ENCODE measurements around the gene KCNMB2. TPM values are rescaled to one million over a fixed set of nuclear protein-coding genes. Genes with fewer than 3 reads are reported as not detected.

The KCNMB2 gene
- total RNA-seq, 1 experiment from 2014 or later, result not detected

DNA sequence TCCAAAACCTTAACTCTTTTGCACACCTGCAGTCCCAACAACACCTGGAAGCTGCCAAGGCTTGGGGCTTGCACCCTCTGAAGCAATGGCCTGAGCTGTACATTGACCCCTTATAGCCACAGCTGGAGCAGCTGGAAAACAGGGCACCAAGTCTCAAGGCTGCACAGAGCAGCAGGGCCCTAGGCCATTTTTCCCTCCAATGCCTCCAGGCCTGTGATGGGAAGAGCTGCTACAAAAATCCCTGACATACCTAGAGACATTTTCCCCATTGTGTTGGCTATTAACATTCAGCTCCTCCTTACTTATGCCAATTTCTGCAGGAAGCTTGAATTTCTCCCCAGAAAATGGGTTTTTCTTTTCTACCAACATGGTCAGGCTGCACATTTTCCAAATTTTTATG is 304.4 kb downstream of the KCNMB2 start:
- POLR2A ChIA-PET (ENCODE audit: unreplicated experiment), result no interaction called here
- TF ChIP-seq CTCF (conservative IDR thresholded peaks at IDR 0.05; ENCODE audit: low read depth, low read length), result no peak
- TF ChIP-seq EZH2phosphoT487 (IDR thresholded peaks at IDR 0.05; ENCODE audit: borderline replicate concordance, low read length), result no peak
- no peak for TF ChIP-seq EZH2 (IDR thresholded peaks at IDR 0.05; ENCODE audit: low read length, unreplicated experiment)
- Histone ChIP-seq H3K4me2 (ENCODE audit: low read length) (no peak overlapping the region), H3K9me3 (ENCODE audit: low read length) (no peaks in the 10 kb centered on the region), H3K4me3 (ENCODE audit: low read length) (no peak overlapping the region), H3K79me2 (ENCODE audit: low read length) (no peaks in the 10 kb centered on the region), H3K9ac (ENCODE audit: low read length) (no peak overlapping the region), H3K27ac (ENCODE audit: low read length) (no peak overlapping the region), H4K20me1 (ENCODE audit: low read length) (no peaks in the 10 kb centered on the region), H3K4me1 (ENCODE audit: insufficient read depth, low read length) (no peaks in the 10 kb centered on the region), H3K36me3 (ENCODE audit: low read depth, low read length) (no peaks in the 10 kb centered on the region), H3K9me2 (replicated peaks; ENCODE audit: low read length) (no peaks in the 10 kb centered on the region), H3K27me3 (ENCODE audit: low read length) (peaks cover 2% of the 10 kb centered on the region; the same call in 1 of the 2 replicates), H2AFZ (ENCODE audit: low read length) (no peak overlapping the region), H3F3A (ENCODE audit: low read length, unreplicated experiment) (no peaks in the 10 kb centered on the region)
- CTCF ChIA-PET, result no interaction called here
- intact Hi-C loops (cut with micrococcal nuclease), result no loop called here
- DNase-seq (no peak), ATAC-seq (no peak)
- no TSS peak for BruUV-seq (replicated peaks)

DNA sequence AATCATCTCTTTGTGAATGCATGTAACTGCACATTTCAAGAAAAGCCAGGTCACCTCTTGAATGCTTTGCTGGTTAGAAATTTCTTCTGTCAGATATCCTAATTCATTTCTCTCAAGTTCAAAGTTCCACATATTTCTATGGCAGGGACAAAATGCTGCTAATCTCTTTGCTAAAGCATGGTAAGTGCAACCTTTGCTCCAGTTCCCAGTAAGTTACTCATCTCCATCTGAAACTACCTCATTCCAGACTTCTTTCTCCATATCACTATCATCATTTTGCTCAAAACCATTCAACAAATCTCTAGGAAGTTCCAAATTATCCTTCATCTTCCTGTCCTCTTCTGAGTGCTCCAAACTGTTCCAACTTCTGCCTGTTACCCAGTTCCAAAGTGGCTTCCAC is 304.8 kb downstream of the KCNMB2 start:
- Histone ChIP-seq H3K9me2 (replicated peaks; ENCODE audit: low read length) (no peaks in the 10 kb centered on the region), H3K36me3 (ENCODE audit: low read depth, low read length) (no peaks in the 10 kb centered on the region), H3K79me2 (ENCODE audit: low read length) (no peaks in the 10 kb centered on the region), H3K27me3 (ENCODE audit: low read length) (no peaks in the 10 kb centered on the region), H3K4me2 (ENCODE audit: low read length) (no peak overlapping the region), H4K20me1 (ENCODE audit: low read length) (no peaks in the 10 kb centered on the region), H2AFZ (ENCODE audit: low read length) (no peak overlapping the region), H3K9me3 (ENCODE audit: low read length) (no peaks in the 10 kb centered on the region), H3K27ac (ENCODE audit: low read length) (no peak overlapping the region), H3K4me3 (ENCODE audit: low read length) (no peak overlapping the region), H3F3A (ENCODE audit: low read length, unreplicated experiment) (no peaks in the 10 kb centered on the region), H3K9ac (ENCODE audit: low read length) (no peak overlapping the region), H3K4me1 (ENCODE audit: insufficient read depth, low read length) (no peaks in the 10 kb centered on the region)
- intact Hi-C loops (cut with micrococcal nuclease), result no loop called here
- ATAC-seq (no peak), DNase-seq (no peak)
- POLR2A ChIA-PET (ENCODE audit: unreplicated experiment), result no interaction called here
- TF ChIP-seq CTCF (conservative IDR thresholded peaks at IDR 0.05; ENCODE audit: low read depth, low read length), result no peak
- TF ChIP-seq EZH2 (IDR thresholded peaks at IDR 0.05; ENCODE audit: low read length, unreplicated experiment), result no peak
- no peak for TF ChIP-seq EZH2phosphoT487 (IDR thresholded peaks at IDR 0.05; ENCODE audit: borderline replicate concordance, low read length)
- CTCF ChIA-PET, result no interaction called here
- no TSS peak for BruUV-seq (replicated peaks)

DNA sequence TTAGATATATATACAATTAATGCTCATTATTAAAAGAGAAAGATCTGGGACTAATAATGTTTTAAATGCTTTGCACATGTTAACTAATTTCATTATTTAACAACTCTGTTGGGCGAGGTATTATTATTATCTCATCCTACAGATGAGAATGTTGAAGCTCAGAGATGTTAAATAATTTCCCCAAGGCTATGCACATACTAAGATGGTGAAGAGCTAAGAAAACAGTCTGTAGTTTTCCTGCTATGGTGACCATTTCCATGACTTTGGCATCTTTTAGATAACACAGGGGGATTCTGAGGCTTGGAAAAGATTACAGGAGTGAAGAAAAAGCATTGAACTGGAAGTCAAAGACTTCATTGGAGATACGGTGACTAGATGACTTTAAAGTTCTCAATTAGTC is 308.7 kb downstream of the KCNMB2 start:
- Histone ChIP-seq H3K4me2 (ENCODE audit: low read length) (no peak overlapping the region), H3K9me2 (replicated peaks; ENCODE audit: low read length) (no peaks in the 10 kb centered on the region), H2AFZ (ENCODE audit: low read length) (no peak overlapping the region), H3K4me1 (ENCODE audit: insufficient read depth, low read length) (no peaks in the 10 kb centered on the region), H3K4me3 (ENCODE audit: low read length) (no peak overlapping the region), H4K20me1 (ENCODE audit: low read length) (no peaks in the 10 kb centered on the region), H3K36me3 (ENCODE audit: low read depth, low read length) (no peaks in the 10 kb centered on the region), H3K9me3 (ENCODE audit: low read length) (no peaks in the 10 kb centered on the region), H3K27me3 (ENCODE audit: low read length) (peaks cover 7% of the 10 kb centered on the region; the same call in 1 of the 2 replicates), H3K27ac (ENCODE audit: low read length) (no peak overlapping the region), H3K9ac (ENCODE audit: low read length) (no peak overlapping the region), H3F3A (ENCODE audit: low read length, unreplicated experiment) (no peaks in the 10 kb centered on the region), H3K79me2 (ENCODE audit: low read length) (no peaks in the 10 kb centered on the region)
- ATAC-seq, result no peak
- ChIA-PET CTCF (no interaction called here), POLR2A (ENCODE audit: unreplicated experiment) (no interaction called here)
- no peak for DNase-seq
- no peak for TF ChIP-seq EZH2phosphoT487 (IDR thresholded peaks at IDR 0.05; ENCODE audit: borderline replicate concordance, low read length)
- no peak for TF ChIP-seq EZH2 (IDR thresholded peaks at IDR 0.05; ENCODE audit: low read length, unreplicated experiment)
- no TSS peak for BruUV-seq (replicated peaks)
- intact Hi-C loops (cut with micrococcal nuclease), result no loop called here
